Neural crest cell (in vitro differentiated cells): ENCODE measurements around the gene TRAPPC2. TPM values are rescaled to one million over a fixed set of nuclear protein-coding genes. Genes with fewer than 3 reads are reported as not detected.

Source experiments
- DNase-seq: peaks from one replicate; pipeline ENCODE4 v3.0.0; 2021; ENCODE audit warnings: low read depth, mixed read lengths, low spot score
- H3K27ac Mint-ChIP-seq: one replicate; pipeline ENCODE4 v1.8.0; 2021; ENCODE audit warnings: mild to moderate bottlenecking, mixed read lengths; ENCODE audit not compliant: unreplicated experiment
- H3K27me3 Mint-ChIP-seq: 2 replicates; pipeline ENCODE4 v1.8.0; 2021; ENCODE audit warnings: low read depth, mild to moderate bottlenecking, mixed read lengths
- H3K36me3 Mint-ChIP-seq: 2 replicates; pipeline ENCODE4 v1.8.0; 2021; ENCODE audit warnings: low read depth, mild to moderate bottlenecking, mixed read lengths
- H3K4me1 Mint-ChIP-seq: 2 replicates; pipeline ENCODE4 v1.8.0; 2021; ENCODE audit warnings: mixed read lengths
- H3K4me3 Mint-ChIP-seq: one replicate; pipeline ENCODE4 v1.8.0; 2021; ENCODE audit warnings: mild to moderate bottlenecking, mixed read lengths
- H3K9me3 Mint-ChIP-seq: 2 replicates; pipeline ENCODE4 v1.8.0; 2021; ENCODE audit warnings: mixed read lengths
- total RNA-seq: library from RNA; stranded (reverse); gene quantifications from 2 replicates; pipeline ENCODE4 v1.2.1, GENCODE V29; 2021
- TF ChIP-seq, protein P1 (sequence below): fragments of 200-600 bp; sonication (generic); conservative IDR thresholded peaks from 2 replicates; pipeline ENCODE4 v1.5.0; 2021; ENCODE audit warnings: antibody characterized with exemption, mild to moderate bottlenecking

The TRAPPC2 gene
- total RNA-seq, 1 donor from 2014 or later: 23.0 TPM

DNA sequence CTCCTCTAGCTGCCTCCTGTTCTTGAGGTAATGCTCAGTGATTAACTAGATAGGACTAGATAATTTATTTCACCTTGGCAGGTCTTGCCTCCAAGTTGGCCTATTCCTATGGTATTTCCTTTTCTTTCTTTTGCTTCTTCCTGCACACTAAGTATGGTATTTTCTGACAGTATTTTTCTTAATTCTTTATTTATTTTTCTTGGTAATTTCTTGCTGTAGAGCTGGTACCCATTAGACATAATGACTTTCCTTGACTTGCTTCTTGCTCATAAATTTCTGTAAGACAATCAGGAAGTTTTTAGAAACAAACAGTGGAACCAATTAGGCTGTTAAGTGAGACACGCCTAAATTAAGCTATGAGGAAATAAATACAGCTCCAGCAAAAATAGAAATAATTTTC is 36.0 kb downstream of the TRAPPC2 start:
- no peak overlapping the region for H3K27ac Mint-ChIP-seq
- TF ChIP-seq, protein P1, sequence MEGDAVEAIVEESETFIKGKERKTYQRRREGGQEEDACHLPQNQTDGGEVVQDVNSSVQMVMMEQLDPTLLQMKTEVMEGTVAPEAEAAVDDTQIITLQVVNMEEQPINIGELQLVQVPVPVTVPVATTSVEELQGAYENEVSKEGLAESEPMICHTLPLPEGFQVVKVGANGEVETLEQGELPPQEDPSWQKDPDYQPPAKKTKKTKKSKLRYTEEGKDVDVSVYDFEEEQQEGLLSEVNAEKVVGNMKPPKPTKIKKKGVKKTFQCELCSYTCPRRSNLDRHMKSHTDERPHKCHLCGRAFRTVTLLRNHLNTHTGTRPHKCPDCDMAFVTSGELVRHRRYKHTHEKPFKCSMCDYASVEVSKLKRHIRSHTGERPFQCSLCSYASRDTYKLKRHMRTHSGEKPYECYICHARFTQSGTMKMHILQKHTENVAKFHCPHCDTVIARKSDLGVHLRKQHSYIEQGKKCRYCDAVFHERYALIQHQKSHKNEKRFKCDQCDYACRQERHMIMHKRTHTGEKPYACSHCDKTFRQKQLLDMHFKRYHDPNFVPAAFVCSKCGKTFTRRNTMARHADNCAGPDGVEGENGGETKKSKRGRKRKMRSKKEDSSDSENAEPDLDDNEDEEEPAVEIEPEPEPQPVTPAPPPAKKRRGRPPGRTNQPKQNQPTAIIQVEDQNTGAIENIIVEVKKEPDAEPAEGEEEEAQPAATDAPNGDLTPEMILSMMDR: no peak
- H3K4me1 Mint-ChIP-seq: peaks cover 6% of the 10 kb centered on the region
- peaks cover 11% of the 10 kb centered on the region for H3K36me3 Mint-ChIP-seq
- H3K27me3 Mint-ChIP-seq: no peaks in the 10 kb centered on the region
- DNase-seq: no peak
- peaks cover 4% of the 10 kb centered on the region for H3K9me3 Mint-ChIP-seq
- H3K4me3 Mint-ChIP-seq: no peak overlapping the region

DNA sequence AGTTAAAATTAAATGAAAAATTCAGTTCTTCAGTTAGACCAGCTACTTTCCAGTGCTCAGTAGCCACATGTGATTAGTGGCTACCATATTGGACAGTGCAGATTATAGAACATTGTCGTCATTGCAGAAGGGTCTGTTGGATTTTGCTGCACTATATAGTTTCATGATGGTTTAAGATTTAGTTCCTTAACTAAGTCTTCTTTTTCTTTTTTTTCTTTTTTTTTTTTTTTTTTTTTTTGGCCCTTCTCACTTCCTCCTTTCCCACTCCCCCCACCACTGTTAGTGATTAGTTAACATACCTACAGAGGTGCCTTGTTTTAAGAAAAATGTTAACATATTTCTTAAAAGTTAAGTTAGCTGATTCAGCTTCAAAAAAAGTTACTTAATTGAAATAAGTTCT is 36.4 kb downstream of the TRAPPC2 start:
- no peak overlapping the region for H3K27ac Mint-ChIP-seq
- peaks cover 11% of the 10 kb centered on the region for H3K36me3 Mint-ChIP-seq
- peaks cover 4% of the 10 kb centered on the region for H3K9me3 Mint-ChIP-seq
- TF ChIP-seq, protein P1: no peak
- H3K4me1 Mint-ChIP-seq: peaks cover 10% of the 10 kb centered on the region
- no peak for DNase-seq
- H3K4me3 Mint-ChIP-seq: no peak overlapping the region
- H3K27me3 Mint-ChIP-seq: no peaks in the 10 kb centered on the region

DNA sequence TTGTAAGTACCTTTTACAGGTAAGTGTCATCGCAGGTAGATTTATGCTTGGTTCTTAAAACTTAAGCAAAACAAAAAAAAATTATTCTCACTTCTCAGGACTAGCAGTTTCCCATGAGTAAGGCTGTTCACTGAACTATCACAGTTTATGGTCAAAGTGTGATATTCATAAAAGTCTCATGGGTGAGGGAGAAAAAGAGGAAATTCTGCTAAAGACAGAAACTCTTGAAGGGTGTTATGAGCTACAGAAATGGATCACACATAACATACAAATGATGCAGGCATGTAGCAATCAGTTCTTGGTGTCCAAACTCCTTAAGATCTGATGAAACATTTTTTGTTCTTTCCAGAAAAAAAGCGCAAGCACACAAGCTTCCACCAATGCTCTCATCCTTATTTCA is 37.0 kb downstream of the TRAPPC2 start:
- no peak for DNase-seq
- TF ChIP-seq, protein P1: no peak
- Mint-ChIP-seq H3K27me3 (no peaks in the 10 kb centered on the region), H3K36me3 (peaks cover 11% of the 10 kb centered on the region), H3K4me3 (no peak overlapping the region), H3K9me3 (peaks cover 4% of the 10 kb centered on the region), H3K4me1 (peaks cover 15% of the 10 kb centered on the region), H3K27ac (no peak overlapping the region)

DNA sequence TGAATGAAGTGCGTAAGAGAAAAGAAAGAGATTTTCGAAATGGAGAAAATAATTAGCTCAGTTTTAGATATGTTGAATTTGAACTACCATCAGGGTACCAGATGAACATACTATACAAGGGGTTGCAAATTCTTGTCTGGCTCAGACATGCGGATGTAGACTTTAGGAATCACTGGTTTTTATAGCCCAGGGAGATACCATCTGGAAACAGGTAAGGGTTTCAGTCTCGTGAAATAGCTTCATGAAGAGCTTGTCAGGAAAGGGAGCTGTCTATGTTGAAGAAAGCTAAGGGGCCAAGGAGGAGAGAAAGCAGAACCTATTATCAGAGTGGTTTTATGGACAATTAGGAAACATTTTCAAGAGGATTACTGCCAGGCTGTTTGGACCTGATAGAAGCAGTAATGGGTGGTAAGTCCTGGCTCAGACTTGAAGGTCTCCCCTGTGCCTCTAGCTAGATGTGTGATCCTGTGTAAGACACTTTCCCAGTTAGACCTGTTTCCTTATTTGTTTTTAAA is 38.8 kb downstream of the TRAPPC2 start:
- Mint-ChIP-seq H3K4me1 (peaks cover 19% of the 10 kb centered on the region), H3K27ac (no peak overlapping the region), H3K4me3 (no peak overlapping the region), H3K36me3 (peaks cover 4% of the 10 kb centered on the region), H3K9me3 (no peaks in the 10 kb centered on the region), H3K27me3 (no peaks in the 10 kb centered on the region)
- no peak for DNase-seq
- TF ChIP-seq, protein P1: no peak

DNA sequence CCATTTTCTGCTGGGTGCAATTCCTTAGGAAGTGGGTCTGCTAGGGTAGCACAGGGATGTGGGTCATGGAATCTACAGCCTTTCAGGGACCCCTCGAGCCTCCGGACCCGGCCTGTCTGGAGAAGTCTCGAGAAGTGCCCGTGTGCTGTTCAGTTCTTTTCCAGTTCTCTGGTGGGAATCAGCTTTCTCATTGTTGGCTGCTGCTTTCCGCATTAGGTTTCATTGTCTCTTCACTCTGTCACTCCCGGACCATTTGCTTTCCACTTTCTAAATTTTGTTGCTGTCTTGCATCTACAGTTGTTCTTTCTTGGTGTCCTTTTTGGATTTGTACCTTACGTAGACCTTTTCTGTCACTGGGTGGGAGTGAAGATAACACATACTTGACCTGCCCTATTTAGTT is 39.4 kb downstream of the TRAPPC2 start:
- TF ChIP-seq, protein P1: no peak
- Mint-ChIP-seq H3K9me3 (no peaks in the 10 kb centered on the region), H3K4me1 (peaks cover 26% of the 10 kb centered on the region), H3K4me3 (no peak overlapping the region), H3K27ac (no peak overlapping the region), H3K36me3 (peaks cover 4% of the 10 kb centered on the region), H3K27me3 (no peaks in the 10 kb centered on the region)
- DNase-seq: no peak
